Stimulated activated CD4-positive, alpha-beta T cell treated with anti-CD3 and anti-CD28 coated beads, TNF-alpha, amount 100 ng/mL, for 4 hours (primary cell): ENCODE measurements around the gene AZIN2.

Source experiments
- DNase-seq, 3 experiments: peaks; one replicate each; pipeline ENCODE4 v3.0.0-alpha.2; 2020; ENCODE audit warnings: low read depth in 3 of 3

Gene AZIN2

DNA sequence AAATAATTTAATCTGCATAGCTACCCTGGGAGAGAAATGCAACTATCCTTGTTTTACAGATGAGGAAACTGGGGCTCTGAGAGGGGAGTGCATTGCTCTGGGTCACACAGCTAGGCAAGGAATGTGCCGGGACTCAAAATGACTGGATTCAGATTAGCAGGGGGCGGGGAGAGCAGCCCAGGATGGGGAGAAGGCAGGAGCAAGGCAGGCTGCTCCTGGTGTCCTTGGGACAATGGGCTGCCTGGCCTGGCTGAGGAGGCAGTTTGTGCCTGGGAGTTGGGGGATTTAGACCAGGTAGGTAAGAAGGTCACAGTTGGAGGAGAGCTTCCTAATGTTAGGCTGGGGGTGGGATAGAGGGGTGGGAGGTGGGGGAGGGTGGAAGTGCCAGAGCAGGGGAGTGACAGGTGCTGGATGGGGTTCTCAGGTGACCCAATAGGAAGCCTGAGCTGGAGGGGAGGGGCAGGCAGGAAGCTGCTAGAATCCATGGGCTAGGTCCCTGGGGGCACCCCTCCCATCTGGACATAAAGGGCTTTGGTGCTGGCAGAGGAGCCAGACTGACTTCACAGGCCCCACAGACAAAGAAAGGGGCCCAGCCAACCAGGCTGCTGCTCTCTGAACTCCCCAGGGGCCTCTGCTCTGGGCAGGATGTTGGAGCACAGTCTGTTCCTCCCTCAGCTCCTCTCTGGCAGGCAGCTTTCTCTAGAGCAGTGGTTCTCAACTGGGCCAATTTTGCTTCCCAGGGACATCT is 71.9 kb downstream of the AZIN2 start:
- DNase-seq: no peak

DNA sequence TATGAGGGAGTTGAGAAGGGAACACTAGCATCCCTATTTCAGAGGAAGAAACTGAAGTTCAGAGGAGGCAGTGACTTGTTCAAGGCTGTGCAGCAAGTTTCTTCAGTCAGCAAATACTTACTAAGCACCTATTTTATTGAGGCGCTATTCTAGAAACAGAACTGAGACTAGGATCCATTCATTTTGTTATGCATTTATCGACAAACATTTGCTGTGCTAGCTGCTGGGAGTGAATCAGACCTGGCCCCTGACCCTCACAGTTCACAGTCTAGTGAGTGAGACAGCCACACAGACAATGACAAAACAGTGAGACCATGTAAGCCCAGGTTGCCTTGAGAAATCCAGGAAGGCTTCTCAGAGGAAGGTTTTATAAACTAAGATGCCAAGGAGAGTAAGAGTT is 72.7 kb downstream of the AZIN2 start:
- no peak for DNase-seq

DNA sequence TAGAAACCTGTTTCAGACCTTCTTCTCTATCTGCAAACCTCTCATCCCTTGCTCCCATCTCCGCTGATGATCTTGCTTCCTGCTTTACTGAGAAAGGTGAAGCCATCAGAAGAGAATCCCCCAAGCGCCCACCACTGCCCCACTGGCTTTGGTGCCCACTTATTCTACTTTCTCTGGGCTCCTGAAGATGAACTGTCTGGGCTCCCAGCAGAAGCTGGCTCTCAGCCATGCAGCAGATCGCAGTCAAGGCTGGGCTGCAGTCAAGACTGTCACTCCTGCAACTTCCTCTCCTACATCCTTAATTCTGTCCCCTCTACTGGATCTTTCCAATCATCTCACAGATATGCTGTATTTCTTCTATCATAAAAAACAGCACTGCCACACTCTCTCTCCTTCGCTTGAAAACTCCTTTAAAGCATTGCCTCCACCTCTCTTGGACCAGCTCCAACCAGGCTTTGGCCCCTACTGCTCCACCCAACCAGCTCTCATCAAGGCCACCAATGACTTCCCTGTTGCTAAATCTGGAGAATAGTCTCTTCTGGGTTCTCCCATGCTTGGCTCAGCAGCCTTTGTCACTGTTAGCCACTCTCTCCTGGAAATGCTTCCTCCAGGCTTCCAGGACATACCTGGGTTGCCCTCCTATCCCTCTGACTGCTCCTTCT is 75.1 kb downstream of the AZIN2 start:
- DNase-seq: no peak

DNA sequence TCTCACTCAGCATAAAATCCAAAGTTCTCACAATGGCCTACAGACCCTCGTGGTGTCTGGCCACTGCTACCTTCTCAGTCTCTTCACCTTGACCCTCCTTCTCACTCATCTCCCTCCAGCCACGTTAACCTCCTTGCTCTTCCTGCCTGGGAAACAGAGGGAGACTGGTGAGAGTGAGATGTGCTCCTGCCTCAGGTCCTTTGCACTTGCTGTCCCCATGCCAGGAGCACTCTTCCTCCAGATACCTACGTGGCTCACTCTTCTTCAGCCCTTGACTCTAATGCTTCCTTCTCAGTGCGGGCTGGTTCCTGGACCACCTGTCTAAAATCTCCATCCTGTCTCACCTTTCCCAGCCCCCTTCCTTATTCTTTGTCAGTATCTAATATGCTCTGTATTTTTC is 76.2 kb downstream of the AZIN2 start:
- no peak for DNase-seq

DNA sequence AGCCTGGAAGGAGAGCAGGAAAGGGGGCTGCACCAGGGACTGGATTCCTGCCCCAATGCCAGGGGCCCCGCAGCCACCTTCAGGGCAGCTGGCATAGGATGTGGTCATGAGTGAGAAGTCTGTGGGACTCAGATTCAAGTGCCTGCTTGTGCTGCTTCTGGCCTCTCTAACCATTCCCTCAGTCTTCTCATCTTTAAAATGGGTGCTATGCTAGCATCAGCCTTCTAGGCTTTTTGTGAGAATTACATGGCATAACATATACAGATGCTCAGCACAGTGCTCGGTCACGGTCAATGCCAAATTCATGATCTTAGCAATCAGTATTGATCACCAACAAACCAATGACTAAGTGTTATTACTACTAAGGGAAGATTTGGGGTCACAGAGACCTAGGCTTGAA is 77.4 kb downstream of the AZIN2 start:
- DNase-seq: no peak

DNA sequence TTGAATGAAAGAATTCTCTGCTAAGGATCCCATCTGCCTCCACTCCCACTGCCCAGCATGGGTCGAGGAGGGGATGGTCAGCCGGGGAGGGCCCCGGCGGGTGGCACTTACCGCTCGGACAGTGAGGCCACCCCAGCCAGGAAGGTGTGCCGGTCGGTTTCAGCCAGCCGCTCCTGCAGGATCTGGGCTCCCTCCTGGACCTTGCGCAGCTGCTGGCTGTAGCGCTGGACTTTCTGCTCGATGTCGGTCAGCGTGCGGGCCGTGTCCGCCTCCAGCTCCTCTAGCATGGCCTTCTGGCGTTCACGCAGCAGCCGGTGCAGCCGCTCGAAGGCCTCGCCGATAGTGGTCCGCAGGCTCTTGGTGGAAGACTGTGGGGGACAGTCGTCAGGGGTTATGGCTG is 78.6 kb downstream of the AZIN2 start:
- no peak for DNase-seq

DNA sequence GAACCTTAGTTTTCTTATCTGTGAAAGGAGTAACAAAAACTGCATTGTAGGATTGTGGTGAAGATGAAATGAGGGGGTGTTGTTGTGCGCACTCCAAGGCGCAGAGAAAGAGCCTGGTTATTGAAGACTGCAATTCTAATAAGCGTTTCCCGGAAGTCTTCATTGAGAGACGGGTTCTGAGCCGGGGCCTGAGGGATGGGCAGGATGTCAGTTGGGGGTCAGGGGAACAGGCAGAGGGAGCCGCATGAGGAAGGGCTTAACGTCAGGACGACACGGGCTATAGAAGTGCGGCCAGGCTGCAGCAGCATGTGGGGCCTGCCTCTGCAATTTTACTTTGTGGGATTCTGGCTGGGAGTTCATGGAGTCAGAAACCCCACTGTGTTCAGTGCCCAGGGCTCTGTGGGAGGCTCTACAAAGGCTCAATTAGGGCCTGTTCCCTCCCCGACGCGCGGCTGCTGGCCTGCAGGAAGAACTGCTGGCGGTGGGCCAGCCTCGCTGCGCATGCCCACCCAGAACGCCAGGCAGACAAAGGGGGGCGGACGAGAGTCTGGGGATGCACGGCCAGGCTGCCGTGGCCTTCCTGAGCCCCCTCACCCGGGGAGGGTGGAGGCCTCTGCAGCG is 80.2 kb downstream of the AZIN2 start:
- DNase-seq: no peak

DNA sequence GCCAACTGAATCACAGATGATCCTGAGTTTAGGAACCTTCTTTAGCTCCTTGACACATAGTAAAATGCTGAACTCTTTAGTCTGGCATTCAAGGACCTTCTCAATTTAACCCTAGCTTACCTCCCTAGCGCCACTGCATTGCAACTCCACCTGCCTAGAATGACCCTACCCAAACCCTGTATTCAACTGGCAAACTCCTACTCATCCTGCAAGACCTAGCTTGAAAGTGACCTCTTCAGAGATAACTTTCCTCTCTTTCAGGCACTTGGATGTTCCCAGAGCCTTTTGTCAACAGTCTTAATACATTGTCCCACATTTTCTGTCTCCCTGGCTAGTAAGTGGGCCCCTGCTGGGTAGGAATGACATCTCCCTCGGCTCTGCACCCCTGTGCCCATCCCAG is 81.2 kb downstream of the AZIN2 start:
- no peak for DNase-seq

DNA sequence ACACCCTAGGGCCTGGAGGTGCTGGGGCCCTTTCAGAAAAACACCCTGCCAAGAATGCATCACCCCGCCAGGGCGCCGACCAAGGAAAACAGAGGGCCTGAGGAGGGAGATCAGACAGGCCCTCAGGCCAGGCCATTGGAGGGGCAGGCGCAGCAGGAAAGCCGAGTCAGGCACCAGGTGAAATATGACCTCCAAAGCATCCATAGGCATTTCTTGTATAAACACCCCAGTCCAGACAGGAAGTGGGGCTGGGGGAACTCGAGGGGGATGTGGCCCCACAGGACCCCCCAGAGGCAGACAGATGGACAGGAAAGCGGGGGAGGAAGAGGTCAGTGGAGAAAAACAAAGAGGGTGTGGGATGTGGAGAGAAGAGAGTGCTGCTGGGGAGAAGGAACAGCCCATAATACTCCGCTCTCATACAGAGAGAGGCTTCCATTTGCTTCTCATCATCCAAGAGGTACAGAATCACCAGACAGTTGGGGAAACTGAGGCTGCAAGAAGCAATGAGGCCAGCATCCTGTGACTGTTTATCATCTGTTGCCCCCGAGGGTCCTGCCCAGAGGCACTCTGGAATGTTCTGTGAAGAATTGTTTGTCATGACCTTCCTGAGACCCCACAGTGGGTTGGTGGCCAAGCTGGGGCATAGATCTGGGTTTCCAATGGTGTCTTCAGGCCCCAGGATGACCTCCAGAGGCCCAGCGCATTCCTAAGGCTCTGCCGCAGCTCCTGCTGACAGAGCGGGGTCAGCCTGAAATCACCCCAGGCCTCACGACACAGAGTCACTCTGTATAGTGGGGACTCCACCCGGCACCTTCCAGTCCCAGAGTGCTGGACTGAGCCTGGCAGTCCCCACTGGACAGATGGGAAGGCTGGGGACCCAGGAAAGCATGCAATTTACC is 82.9 kb downstream of the AZIN2 start:
- DNase-seq: no peak

DNA sequence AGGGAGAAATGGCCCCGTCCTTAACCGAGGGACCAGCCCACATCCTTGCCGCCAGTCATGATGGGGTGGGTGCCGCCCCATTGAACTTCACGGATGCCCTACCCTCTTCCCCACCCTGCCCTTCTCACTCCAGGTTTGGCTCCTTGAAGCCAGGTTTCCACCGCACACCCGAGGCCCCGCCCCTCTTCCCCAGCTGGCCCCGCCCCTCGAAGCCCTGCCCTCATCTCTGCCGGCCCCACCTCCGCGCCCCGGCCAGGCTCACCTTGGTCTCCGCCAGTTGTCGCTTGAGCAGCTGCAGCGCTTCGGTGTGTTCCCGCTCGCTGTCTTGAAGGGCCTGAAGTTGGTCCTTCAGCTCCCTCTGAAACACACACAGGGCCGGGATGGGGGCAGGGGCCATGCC is 84.3 kb downstream of the AZIN2 start:
- no peak for DNase-seq

DNA sequence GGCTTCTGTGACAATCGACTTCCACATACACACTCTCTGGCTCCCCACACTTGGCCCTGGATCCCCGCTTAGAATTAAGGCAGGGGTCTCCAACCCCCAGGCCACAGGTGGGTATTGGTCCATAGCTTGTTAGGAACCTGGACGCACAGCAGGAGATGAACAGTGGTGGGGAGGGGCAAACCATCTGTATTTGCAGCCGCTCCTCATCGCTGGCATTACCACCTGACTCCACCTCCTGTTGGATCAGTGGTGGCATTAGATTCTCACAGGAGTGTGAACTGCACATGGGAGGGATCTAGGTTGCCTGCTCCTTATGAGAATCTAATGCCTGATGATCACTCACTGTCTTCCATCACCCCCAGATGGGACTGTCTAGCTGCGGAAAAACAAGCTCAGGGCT is 84.9 kb downstream of the AZIN2 start:
- DNase-seq: no peak

DNA sequence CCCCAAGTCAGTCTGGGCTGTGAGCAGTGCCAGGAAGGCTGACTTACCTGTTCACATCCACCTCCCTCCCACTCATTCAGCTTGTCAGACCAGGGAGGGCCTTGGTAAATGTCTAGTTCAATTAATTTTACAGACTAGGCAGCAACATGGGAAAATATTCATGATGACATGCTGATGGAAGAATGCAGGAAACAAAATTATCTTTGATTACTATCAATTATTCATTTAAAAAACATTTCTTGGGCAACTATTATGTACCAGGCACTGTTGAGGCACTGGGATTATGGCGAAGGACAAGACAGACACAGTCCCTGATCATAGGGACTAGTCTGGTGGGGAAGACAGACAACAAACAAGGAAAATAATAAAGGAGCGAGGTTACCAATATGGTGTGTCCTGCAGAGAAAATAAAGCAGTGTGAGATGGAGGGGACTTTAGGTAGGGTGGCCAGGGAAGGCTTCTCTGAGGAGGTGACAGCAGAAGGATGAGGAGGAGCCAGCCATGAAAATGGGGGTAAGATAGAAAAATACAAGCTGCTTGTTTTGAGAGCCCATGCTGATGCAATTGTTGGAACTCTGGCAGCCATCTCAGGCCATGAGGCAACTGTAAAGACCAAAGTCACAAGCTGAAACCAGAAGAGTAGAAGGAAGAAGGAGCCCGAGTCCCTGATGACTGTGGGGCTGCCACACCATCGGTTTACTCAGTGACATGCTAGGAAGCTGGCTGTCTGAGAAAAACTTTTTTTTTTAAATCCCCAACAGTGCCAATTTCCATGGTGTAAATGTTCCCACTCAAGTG is 86.9 kb downstream of the AZIN2 start:
- DNase-seq: no peak

DNA sequence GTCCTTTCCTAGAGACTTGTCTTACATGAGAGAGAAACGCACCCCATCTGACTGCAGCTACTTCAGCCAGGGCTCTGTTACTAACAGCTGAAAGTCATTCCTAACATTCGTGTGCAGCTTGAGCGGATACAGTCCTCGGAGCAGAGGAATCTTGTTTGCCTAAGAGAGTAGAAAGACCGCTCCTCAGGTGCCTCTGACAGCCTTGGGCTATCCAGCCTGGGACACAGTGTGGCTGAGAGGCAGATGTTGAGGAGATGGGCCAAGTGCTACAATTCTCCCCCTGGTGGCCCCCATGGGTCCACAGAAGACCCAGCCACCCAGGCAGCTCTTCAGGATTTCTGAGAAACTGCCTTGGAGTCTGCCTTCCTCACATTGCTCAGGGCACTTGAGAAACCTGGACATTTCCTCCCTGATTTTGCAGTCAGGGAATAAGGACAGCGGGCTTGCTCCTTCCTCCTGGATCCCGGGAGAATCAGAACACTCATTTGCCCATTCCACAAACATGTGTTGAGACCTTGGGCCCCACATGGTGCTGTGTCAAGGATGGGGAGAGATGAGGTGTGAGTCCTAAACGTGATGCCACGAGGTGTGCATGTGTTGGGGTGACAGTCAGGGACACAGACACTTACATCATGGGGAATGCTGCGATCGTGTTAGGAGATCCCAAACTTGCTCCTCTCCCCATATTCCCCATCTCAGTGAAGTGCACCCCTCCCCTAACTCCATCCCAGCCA is 87.8 kb downstream of the AZIN2 start:
- no peak for DNase-seq

DNA sequence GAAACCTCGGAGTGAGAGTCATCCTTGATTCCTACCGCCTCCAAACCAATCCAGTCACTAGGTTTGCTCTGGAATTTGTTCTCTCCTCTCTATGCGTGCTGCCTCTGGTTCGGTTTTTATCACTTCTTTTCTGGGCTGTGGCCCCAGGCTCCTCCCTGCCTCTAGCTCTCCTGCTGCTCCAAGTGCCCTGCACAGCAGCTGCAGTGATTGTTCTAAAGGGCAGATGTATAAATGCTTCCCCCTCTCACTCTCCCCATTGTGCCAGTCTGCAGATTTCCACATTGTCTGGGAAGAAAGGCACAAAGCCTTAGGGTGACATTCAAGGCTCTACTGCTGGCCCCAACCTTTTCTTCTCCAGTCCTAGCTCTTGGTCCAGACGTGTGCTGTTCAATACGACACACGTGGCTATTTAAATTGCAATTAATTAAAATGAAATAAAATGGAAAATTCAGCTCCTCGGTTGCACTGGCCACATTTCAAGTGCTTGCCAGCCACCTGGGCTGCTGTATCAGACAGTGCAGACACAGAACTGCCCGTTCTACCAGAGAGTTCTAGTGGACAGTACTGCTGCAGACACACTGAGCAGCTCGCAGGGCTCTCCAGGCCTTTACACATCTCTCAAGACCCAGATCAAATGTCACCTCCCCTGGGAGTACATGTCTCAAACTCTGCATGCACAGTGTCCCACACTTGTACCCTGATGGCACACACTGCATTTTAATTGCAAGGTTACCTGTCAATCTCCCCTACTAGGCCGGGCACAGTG is 88.5 kb downstream of the AZIN2 start:
- DNase-seq: no peak
